Type B pancreatic cell (in vitro differentiated cells): ENCODE results near the gene PTDSS2. TPM values are rescaled to one million over a fixed set of nuclear protein-coding genes. Genes with fewer than 3 reads are reported as not detected.

Source experiments
- DNase-seq: peaks from one replicate; pipeline ENCODE4 v3.0.0; 2021; ENCODE audit warnings: mixed read lengths; ENCODE audit not compliant: unreplicated experiment; ENCODE audit errors: extremely low spot score
- H3K27ac Mint-ChIP-seq: 2 replicates; pipeline ENCODE4 v1.8.0; 2021; ENCODE audit warnings: mild to moderate bottlenecking, mixed read lengths
- H3K27me3 Mint-ChIP-seq: 2 replicates; pipeline ENCODE4 v1.8.0; 2021; ENCODE audit warnings: mixed read lengths
- H3K36me3 Mint-ChIP-seq: 2 replicates; pipeline ENCODE4 v1.8.0; 2021; ENCODE audit warnings: mixed read lengths
- H3K4me1 Mint-ChIP-seq: one replicate; pipeline ENCODE4 v1.8.0; 2021; ENCODE audit warnings: mixed read lengths; ENCODE audit not compliant: unreplicated experiment
- H3K4me3 Mint-ChIP-seq: 2 replicates; pipeline ENCODE4 v1.8.0; 2021; ENCODE audit warnings: mild to moderate bottlenecking, mixed read lengths
- H3K9me3 Mint-ChIP-seq: 2 replicates; pipeline ENCODE4 v1.8.0; 2021; ENCODE audit warnings: mixed read lengths
- total RNA-seq: library from RNA; stranded (reverse); gene quantifications from 2 replicates; pipeline ENCODE4 v1.2.1, GENCODE V29; 2021; ENCODE audit warnings: low replicate concordance
- TF ChIP-seq, protein P1 (sequence below): fragments of 200-600 bp; sonication (generic); conservative IDR thresholded peaks from 2 replicates; pipeline ENCODE4 v1.5.0; 2021; ENCODE audit warnings: antibody characterized with exemption, mild to moderate bottlenecking

PTDSS2 gene
- total RNA-seq, 1 donor from 2014 or later, result 46.9 TPM

DNA sequence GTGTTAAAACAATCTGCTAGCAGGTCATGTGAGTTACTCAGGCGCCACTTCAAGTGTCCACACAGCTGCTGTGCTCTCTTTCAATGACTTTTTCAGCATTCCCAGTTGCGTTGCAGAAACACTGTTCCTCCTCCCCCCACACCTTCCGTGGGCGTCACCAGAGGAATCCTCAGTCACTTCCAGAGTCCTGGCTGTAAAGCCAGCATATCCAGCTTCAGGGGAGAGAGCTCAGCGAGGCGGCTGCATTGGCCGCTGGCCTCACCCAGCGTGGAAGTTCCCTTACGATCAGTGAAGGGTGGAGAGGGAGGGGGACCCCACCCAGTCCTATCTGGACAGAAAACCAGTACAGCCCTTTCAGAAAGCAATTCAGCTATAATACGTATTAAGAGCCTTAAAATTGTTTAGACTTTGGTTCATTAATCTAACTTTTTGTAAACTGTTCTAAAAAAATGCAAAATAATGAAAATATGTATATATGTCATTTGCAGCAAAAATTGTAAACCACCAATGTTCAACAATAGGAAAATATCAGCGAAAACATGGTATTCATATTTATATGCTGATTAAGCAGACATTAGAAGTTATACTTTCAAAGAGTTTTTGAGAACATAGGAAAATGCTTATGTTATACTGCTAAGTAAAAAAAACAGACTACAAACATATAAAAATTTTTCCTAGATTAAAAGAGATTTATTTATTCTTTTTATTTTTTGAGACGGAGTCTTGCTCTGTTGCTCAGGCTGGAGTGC lies 5.5 kb upstream of the PTDSS2 start:
- H3K36me3 Mint-ChIP-seq, result no peaks in the 10 kb centered on the region
- TF ChIP-seq, protein P1, sequence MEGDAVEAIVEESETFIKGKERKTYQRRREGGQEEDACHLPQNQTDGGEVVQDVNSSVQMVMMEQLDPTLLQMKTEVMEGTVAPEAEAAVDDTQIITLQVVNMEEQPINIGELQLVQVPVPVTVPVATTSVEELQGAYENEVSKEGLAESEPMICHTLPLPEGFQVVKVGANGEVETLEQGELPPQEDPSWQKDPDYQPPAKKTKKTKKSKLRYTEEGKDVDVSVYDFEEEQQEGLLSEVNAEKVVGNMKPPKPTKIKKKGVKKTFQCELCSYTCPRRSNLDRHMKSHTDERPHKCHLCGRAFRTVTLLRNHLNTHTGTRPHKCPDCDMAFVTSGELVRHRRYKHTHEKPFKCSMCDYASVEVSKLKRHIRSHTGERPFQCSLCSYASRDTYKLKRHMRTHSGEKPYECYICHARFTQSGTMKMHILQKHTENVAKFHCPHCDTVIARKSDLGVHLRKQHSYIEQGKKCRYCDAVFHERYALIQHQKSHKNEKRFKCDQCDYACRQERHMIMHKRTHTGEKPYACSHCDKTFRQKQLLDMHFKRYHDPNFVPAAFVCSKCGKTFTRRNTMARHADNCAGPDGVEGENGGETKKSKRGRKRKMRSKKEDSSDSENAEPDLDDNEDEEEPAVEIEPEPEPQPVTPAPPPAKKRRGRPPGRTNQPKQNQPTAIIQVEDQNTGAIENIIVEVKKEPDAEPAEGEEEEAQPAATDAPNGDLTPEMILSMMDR, result no peak
- peaks cover 10% of the 10 kb centered on the region for H3K4me1 Mint-ChIP-seq
- H3K27ac Mint-ChIP-seq, result peak overlapping the region; percentile 83
- H3K9me3 Mint-ChIP-seq, result no peaks in the 10 kb centered on the region
- H3K4me3 Mint-ChIP-seq, result peak overlapping the region; percentile 74
- DNase-seq, result no peak
- H3K27me3 Mint-ChIP-seq, result no peaks in the 10 kb centered on the region

DNA sequence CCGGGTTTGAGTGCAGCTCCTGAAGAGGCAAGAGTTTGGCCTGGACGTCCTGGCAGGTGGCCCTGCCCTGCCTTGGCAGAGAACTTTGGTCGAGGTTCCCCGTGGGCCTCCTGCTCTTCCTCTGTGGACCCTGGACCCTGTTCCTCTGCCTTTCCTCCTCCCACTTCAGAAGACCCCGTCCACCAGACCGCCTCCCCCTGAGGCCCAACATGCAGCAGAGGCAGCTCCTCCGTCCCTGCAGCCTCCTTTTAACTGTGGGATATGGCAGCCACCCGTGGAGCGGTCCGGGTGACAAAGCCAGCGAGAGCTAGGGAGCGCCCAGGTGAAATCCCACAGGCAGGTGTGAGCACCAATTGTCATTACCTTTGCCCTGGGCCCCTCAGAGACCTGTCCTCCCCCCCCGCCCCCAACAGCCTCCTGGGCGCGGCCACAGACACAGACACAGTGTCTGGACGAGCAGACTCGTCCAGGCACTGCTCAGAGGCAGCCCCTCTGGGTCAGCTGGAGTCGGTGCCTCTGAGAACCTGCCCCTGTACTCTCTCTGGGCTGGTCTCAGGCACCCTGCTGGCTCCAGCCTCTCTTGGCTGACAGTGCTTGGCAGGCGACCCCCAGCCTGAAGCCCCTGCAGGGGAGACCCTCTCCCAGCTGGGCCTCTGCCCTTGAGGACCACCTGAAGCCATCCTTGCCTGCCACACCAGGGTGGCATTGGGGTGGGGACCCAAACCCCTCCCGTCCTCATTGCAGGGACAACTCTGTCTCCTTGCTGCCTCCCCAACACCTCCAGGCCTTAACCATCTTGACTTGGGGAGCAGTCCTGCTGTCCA lies 4.1 kb upstream of the PTDSS2 start:
- Mint-ChIP-seq H3K4me1 (peaks cover 10% of the 10 kb centered on the region), H3K27me3 (no peaks in the 10 kb centered on the region), H3K27ac (peak overlapping the region; percentile 73), H3K9me3 (no peaks in the 10 kb centered on the region), H3K4me3 (peak overlapping the region; percentile 57), H3K36me3 (peaks cover 3% of the 10 kb centered on the region)
- no peak for DNase-seq
- TF ChIP-seq, protein P1, result no peak

DNA sequence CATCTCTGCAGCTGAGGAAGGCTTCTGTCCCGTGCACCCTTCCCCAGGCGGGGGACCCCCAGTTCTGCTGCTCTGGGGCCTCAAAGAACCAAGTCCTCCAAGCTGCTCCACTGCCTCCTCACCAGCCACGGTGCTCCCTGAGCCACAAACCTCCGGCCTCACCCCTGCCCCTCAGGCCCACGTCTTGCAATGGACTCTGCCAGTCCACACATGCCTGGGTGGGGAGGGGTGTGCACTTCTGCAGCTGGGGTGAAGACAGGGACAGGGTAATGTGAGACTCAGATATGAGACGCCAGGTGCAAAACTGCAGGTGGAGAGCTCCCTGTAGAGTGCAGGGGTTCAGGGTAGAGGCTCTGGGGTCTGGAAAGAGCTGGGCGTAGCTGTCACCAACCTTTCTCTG lies 3.2 kb upstream of the PTDSS2 start:
- Mint-ChIP-seq H3K36me3 (peaks cover 4% of the 10 kb centered on the region), H3K4me1 (peaks cover 16% of the 10 kb centered on the region), H3K4me3 (peak overlapping the region; percentile 54), H3K9me3 (no peaks in the 10 kb centered on the region), H3K27me3 (no peaks in the 10 kb centered on the region), H3K27ac (peak overlapping the region; percentile 73)
- DNase-seq, result no peak
- TF ChIP-seq, protein P1, result no peak

DNA sequence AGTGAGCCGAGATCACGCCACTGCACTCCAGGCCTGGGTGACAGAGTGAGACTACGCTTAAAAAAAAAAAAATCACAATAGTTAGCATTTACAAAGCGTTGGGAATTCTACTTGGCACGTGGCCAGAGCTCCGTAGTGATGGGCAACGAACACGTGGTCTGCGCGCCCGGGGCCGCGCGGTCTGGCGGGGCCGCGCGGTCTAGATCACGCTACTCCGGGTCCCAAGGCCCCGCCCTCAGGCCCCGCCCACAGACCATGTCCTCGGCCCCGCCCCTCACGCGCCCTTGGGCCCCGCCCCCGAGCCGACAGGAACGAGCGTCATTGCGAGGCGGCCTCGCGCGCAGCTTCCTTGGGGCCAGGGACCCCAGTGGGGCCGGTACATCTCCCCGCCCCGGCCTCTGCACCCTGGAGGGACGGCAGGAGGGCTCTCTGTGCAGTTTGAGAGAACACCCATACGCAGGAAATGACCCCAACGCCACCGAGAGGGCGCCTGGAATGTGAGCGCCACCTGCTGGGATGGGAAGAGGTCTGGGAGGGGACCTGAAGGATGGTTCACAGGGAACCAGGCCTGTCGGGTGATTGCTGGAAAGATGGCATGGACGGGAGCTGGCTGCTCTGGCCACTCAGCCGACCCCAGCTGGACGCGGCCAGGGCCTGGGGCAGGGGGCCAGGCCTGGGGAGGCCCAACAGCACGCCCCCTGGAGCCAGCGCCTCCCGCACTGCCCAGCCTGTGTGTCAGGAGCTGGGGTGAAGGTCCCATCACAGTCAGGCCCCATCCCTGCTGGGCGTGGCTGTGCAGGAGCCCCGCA lies 2.0 kb upstream of the PTDSS2 start:
- Mint-ChIP-seq H3K36me3 (peaks cover 4% of the 10 kb centered on the region), H3K4me3 (peak overlapping the region; percentile 93), H3K9me3 (no peaks in the 10 kb centered on the region), H3K27me3 (no peaks in the 10 kb centered on the region), H3K27ac (peak overlapping the region; percentile 91), H3K4me1 (peaks cover 16% of the 10 kb centered on the region)
- TF ChIP-seq, protein P1, result peak; percentile 84
- DNase-seq, result peak; percentile 97

DNA sequence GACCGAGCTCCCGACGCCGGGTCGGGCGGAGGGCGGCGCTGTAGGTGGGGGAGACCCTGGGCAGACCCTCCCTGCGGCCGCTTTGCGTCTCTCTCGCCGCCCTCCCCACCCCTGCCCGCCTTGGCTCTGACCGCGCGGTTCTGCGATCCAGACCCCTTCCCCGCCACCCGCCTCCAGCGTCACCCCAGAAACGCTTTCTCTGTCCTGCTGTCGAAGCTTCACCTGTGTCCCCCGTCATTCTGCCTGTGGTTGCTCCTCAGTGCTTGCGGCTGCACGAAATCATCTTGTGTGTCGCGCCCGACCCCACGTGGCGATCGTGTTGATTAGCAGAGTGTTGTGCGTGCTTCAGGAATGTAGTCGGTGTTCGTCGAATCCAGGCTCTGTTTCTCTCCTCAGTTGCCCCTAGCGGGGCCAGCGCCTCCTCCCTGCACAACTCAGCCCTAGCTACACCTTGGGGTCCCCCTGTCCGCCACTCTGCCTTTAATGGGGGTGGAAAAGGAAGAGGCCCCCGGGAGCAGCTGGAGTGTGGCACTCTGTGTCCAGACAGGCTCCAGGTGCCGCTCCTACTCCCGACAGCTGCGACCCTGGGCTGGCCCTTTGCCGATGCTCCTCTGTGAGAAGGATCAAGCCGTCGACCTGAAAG lies 851 bp downstream of the PTDSS2 start:
- H3K27ac Mint-ChIP-seq, result peak overlapping the region; percentile 95
- peaks cover 8% of the 10 kb centered on the region for H3K36me3 Mint-ChIP-seq
- TF ChIP-seq, protein P1, result peak; percentile 41
- DNase-seq, result no peak
- H3K9me3 Mint-ChIP-seq, result no peaks in the 10 kb centered on the region
- H3K4me1 Mint-ChIP-seq, result peaks cover 10% of the 10 kb centered on the region
- no peaks in the 10 kb centered on the region for H3K27me3 Mint-ChIP-seq
- H3K4me3 Mint-ChIP-seq, result peak overlapping the region; percentile 100
